Measurements from ENCODE around the gene MR1. TPM values are rescaled to one million over a fixed set of nuclear protein-coding genes. Genes with fewer than 3 reads are reported as not detected.

MR1 gene
- total and polyA plus RNA-seq, 2 of the 13 experiments (the other 11 are each of a cell fraction or from before 2014, with no cell fraction given) = 7.7 to 10.4 TPM

DNA sequence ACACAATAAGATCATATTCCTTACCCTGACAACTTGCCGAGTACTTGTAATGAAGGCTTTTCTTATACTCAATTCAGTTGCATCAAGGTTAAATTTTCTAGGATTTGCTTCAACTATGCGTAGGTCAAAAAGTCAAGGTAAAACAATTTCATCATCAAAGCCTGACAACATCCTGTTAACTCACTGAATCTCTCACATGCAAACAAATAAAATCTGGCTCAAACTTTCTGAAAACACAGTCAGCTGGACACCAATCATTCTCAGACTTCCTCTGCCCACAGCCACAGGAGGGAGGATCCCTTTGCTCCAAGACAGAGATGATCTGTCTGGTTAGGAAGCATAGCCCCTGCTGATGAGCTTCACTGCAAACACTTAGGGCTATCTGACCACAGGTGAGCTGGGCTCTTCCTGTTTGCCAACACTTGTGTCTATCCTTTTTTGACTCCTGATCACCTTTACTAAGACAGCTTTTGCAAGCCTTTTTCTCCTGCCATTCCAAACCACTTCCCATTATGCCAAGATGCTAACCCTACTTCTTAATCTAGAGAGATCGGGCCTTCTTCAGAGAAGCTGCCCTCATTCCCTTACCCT, 31.1 kb upstream of the MR1 start (continued):
- TF ChIP-seq NFE2L1 (CRISPR knock-in tag; IDR thresholded peaks at IDR 0.05; ENCODE audit: borderline replicate concordance) (no peak), REL (CRISPR knock-in tag; conservative IDR thresholded peaks at IDR 0.05) (no peak), TOPORS (CRISPR knock-in tag; IDR thresholded peaks at IDR 0.05) (no peak), SAP130 (CRISPR knock-in tag; IDR thresholded peaks at IDR 0.05; ENCODE audit: low read depth) (peak; percentile 38; the same call in 1 of the 2 replicates), THAP11 (CRISPR knock-in tag; IDR thresholded peaks at IDR 0.05) (no peak), PPARG (CRISPR knock-in tag; conservative IDR thresholded peaks at IDR 0.05) (0 out of 2 replicates have a peak, but pooled peaks have one; percentile 13), FOXK2 (IDR thresholded peaks at IDR 0.05) (no peak), POLR2G (IDR thresholded peaks at IDR 0.05; ENCODE audit: low read depth, low read length) (no peak), HOXA7 (CRISPR knock-in tag; IDR thresholded peaks at IDR 0.05) (no peak), MYNN (CRISPR knock-in tag; IDR thresholded peaks at IDR 0.05; ENCODE audit: low read depth) (no peak), HMG20A (CRISPR knock-in tag; IDR thresholded peaks at IDR 0.05; ENCODE audit: borderline replicate concordance) (peak; percentile 84; the same call in 1 of the 2 replicates)
- TF ChIP-seq, protein P1, sequence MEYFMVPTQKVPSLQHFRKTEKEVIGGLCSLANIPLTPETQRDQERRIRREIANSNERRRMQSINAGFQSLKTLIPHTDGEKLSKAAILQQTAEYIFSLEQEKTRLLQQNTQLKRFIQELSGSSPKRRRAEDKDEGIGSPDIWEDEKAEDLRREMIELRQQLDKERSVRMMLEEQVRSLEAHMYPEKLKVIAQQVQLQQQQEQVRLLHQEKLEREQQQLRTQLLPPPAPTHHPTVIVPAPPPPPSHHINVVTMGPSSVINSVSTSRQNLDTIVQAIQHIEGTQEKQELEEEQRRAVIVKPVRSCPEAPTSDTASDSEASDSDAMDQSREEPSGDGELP (IDR thresholded peaks at IDR 0.05; ENCODE audit: borderline replicate concordance, low read depth) = peak; percentile 56; the same call in 1 of the 2 replicates

DNA sequence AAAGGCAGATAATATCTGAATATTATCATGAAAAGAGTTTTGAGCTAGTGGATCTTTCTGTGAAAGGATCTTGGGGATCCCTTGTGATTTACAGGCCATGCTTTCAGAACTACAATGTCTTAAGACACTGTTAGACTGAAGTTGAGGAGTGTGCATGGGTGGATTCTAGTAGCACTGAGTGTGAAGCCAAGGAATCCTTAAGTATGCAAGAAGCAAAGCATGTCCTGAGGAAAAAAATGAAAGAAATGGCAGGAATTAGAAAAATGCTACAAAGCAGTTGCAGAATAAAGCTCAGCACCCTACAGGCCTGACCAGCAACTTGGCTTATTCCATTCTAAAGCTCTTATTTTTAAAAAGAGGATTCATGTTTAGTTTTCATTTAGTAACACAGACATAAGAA, 23.0 kb upstream of the MR1 start:
- POLR2A ChIA-PET = no interaction called here
- Histone ChIP-seq H2AFZ (ENCODE audit: low read length) (no peak overlapping the region), H3K4me1 (ENCODE audit: insufficient read depth, low read length) (peaks cover 28% of the 10 kb centered on the region), H3K9me3 (ENCODE audit: low read length) (no peaks in the 10 kb centered on the region), H3K9ac (ENCODE audit: insufficient read depth, low read depth, low read length) (no peak overlapping the region), H3K27me3 (ENCODE audit: control insufficient read depth in 1 of 2, insufficient read depth in 2 of 2, low read length in 2 of 2) (no peaks in the 10 kb centered on the region), H3K36me3 (replicated peaks in 1 of 2; ENCODE audit: control insufficient read depth in 1 of 2, insufficient read depth in 2 of 2, low read length in 2 of 2) (peaks cover 0 to 4% of the 10 kb centered on the region in 2 experiments; a peak in 1 of 5 replicates), H3K4me3 (replicated peaks in 1 of 3; ENCODE audit: insufficient read depth in 1 of 3, low read depth in 2 of 3, low read length in 3 of 3) (no peak overlapping the region), H3K27ac (ENCODE audit: extremely low read length, insufficient read depth, low read length) (no peak overlapping the region), H3K4me2 (ENCODE audit: low read depth, low read length) (no peak overlapping the region), H4K20me1 (ENCODE audit: insufficient read depth, low read length) (0 out of 2 replicates have a peak, but pooled peaks cover 8% of the 10 kb centered on the region), H3K79me2 (ENCODE audit: insufficient read depth, low read length) (peaks cover 78% of the 10 kb centered on the region)
- CTCF ChIA-PET (ENCODE audit: low intra/inter-chr PET ratio, low total read pairs) = no interaction called here
- intact Hi-C loops (cut with micrococcal nuclease; ENCODE audit: unreplicated experiment) (no loop called here), in situ Hi-C loops (cut with HindIII; ENCODE audit: extremely low pct_ligation_motif_present, low pct_unique_long_range_greater_than_20kb) (no loop called here)
- no peak for ATAC-seq
- BruUV-seq (replicated peaks) = no TSS peak
- no peak for FAIRE-seq
- DNase-seq (ENCODE audit: low spot score) = no peak
- no peak for TF ChIP-seq SNAI1 (CRISPR knock-in tag; IDR thresholded peaks at IDR 0.05; ENCODE audit: borderline replicate concordance)
- TF ChIP-seq TBX3 (IDR thresholded peaks at IDR 0.05; ENCODE audit: borderline replicate concordance) = no peak
- TF ChIP-seq, protein P2, sequence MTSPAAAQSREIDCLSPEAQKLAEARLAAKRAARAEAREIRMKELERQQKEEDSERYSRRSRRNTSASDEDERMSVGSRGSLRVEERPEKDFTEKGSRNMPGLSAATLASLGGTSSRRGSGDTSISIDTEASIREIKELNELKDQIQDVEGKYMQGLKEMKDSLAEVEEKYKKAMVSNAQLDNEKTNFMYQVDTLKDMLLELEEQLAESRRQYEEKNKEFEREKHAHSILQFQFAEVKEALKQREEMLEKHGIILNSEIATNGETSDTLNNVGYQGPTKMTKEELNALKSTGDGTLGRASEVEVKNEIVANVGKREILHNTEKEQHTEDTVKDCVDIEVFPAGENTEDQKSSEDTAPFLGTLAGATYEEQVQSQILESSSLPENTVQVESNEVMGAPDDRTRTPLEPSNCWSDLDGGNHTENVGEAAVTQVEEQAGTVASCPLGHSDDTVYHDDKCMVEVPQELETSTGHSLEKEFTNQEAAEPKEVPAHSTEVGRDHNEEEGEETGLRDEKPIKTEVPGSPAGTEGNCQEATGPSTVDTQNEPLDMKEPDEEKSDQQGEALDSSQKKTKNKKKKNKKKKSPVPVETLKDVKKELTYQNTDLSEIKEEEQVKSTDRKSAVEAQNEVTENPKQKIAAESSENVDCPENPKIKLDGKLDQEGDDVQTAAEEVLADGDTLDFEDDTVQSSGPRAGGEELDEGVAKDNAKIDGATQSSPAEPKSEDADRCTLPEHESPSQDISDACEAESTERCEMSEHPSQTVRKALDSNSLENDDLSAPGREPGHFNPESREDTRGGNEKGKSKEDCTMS (CRISPR knock-in tag; conservative IDR thresholded peaks at IDR 0.05) = no peak
- TF ChIP-seq RBAK (CRISPR knock-in tag; IDR thresholded peaks at IDR 0.05) = no peak
- TF ChIP-seq MXI1 (IDR thresholded peaks at IDR 0.05; ENCODE audit: borderline replicate concordance, low read depth, low read length) = no peak
- TF ChIP-seq ZSCAN25 (CRISPR knock-in tag; IDR thresholded peaks at IDR 0.05) = no peak
- TF ChIP-seq ZNF773 (CRISPR knock-in tag; IDR thresholded peaks at IDR 0.05; ENCODE audit: borderline replicate concordance) = no peak
- no peak for TF ChIP-seq ZFX (CRISPR knock-in tag; IDR thresholded peaks at IDR 0.05; ENCODE audit: low read depth)
- TF ChIP-seq ZNF367 (CRISPR knock-in tag; IDR thresholded peaks at IDR 0.05; ENCODE audit: borderline replicate concordance) = no peak
- no peak for TF ChIP-seq RXRB (CRISPR knock-in tag; IDR thresholded peaks at IDR 0.05; ENCODE audit: borderline replicate concordance)
- TF ChIP-seq, protein P3, sequence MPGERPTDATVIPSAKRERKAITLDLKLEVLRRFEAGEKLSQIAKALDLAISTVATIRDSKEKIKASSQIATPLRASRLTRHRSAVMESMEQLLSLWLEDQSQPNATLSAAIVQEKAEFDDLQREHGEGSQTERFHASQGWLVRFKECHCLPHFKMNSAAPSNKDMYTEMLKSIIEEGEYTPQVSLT (CRISPR knock-in tag; IDR thresholded peaks at IDR 0.05; ENCODE audit: borderline replicate concordance, low read depth) = no peak
